Left ventricle myocardium inferior (tissue), 1 donor: ENCODE results near the gene ATP11A. TPM values are rescaled to one million over a fixed set of nuclear protein-coding genes. Genes with fewer than 3 reads are reported as not detected.

Source experiments
- DNase-seq: peaks from one replicate; pipeline ENCODE4 v3.0.0-alpha.2; 2020
- H3K27ac ChIP-seq: fragments of 200-600 bp; replicated peaks from 2 replicates; pipeline ENCODE4 v1.8.0; 2021
- H3K27me3 ChIP-seq: fragments of 200-600 bp; 2 replicates; pipeline ENCODE4 v1.8.0; 2021; ENCODE audit warnings: low read depth
- H3K36me3 ChIP-seq: fragments of 200-600 bp; 2 replicates; pipeline ENCODE4 v1.8.0; 2021
- H3K4me1 ChIP-seq: fragments of 200-600 bp; 2 replicates; pipeline ENCODE4 v1.8.0; 2021
- H3K4me3 ChIP-seq: fragments of 200-600 bp; 2 replicates; pipeline ENCODE4 v1.8.0; 2021; ENCODE audit warnings: mild to moderate bottlenecking, moderate library complexity
- H3K9me3 ChIP-seq: fragments of 200-600 bp; replicated peaks from 2 replicates; pipeline ENCODE4 v1.8.0; 2021
- intact Hi-C: fragments of 100-400 bp; cut with micrococcal nuclease; formaldehyde crosslinking; loops from one replicate; pipeline ENCODE4 v1.11.0; 2022
- total RNA-seq: library from RNA; stranded (reverse); fragmentation: NEBNext Ultra II Directional; extraction: Animal tissue kit (Norgen Biotek cat#: 25700); gene quantifications from one replicate; pipeline ENCODE4 v1.2.1, GENCODE V29; 2021
- TF ChIP-seq, protein P1 (sequence below): fragments of 200-600 bp; IDR thresholded peaks from 2 replicates; pipeline ENCODE4 v1.8.0; 2021; ENCODE audit warnings: antibody characterized with exemption, mild to moderate bottlenecking, borderline replicate concordance
- donor health status: DM: no; HTN: yes; CAD: no; lungs with severe emphysema.

The ATP11A gene
- total RNA-seq, 1 donor from 2014 or later: 106 TPM

DNA sequence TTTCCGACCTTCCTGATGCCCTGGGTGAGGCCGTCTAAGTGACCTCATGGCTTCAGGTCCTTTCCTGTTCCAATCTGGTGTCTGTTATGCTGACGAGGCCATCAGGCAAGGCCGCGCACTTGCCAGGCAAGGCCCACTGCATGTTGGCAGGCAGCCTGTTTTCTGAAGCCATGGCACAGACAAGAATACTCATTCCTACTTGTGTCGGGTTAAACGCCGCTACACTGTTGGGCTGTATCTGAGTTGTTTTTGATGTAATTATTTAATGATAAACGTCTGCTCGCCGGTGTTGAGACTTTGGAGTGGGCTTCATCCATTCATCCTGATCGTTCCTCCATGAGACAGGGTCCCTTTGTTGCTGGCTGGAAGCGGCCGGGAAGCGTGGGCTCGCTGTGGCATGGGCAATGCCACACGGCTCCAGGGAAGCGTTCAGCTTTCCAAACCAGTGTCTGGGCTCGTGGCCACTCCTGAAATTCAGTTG lies 92.1 kb downstream of the ATP11A start:
- no peaks in the 10 kb centered on the region for H3K27me3 ChIP-seq
- H3K36me3 ChIP-seq: peaks cover 17% of the 10 kb centered on the region
- no peaks in the 10 kb centered on the region for H3K9me3 ChIP-seq
- peak overlapping the region; percentile 74 for H3K27ac ChIP-seq
- peak; percentile 68 for DNase-seq
- TF ChIP-seq, protein P1, sequence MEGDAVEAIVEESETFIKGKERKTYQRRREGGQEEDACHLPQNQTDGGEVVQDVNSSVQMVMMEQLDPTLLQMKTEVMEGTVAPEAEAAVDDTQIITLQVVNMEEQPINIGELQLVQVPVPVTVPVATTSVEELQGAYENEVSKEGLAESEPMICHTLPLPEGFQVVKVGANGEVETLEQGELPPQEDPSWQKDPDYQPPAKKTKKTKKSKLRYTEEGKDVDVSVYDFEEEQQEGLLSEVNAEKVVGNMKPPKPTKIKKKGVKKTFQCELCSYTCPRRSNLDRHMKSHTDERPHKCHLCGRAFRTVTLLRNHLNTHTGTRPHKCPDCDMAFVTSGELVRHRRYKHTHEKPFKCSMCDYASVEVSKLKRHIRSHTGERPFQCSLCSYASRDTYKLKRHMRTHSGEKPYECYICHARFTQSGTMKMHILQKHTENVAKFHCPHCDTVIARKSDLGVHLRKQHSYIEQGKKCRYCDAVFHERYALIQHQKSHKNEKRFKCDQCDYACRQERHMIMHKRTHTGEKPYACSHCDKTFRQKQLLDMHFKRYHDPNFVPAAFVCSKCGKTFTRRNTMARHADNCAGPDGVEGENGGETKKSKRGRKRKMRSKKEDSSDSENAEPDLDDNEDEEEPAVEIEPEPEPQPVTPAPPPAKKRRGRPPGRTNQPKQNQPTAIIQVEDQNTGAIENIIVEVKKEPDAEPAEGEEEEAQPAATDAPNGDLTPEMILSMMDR: no peak
- peaks cover 52% of the 10 kb centered on the region for H3K4me1 ChIP-seq
- intact Hi-C loops: no loop called here
- H3K4me3 ChIP-seq: no peak overlapping the region

DNA sequence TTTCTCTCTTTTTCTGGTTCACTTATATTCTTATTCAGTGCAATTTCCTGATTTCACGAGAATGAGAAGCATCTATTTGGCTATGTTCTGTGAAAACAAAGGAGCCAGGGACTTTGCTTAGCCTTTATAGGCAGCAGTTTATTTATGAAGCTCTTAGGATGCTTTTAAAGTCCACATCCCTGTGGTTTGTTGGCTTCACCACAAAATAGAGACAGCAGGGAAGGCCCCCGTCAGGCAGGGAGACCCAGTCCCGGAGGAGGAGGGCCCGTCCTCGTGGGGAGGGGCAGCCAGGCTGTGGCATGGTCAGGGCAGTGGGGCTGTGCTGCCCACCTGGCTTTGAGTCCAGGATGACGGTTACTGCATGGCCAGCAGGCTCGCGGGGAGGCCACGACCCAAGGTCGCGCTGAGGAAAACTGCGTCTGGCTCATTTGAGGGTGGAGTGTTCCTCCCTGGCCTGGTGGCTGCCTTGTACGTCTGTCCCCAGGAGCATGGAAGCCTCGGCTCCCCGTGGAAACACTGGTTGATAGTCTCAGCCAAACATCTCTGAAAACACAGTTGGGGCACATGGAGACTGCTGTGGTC lies 92.7 kb downstream of the ATP11A start:
- intact Hi-C loops: no loop called here
- no peak for DNase-seq
- Histone ChIP-seq H3K27ac (peak overlapping the region; percentile 74), H3K9me3 (no peaks in the 10 kb centered on the region), H3K4me3 (peak overlapping the region; percentile 12), H3K4me1 (peaks cover 46% of the 10 kb centered on the region), H3K27me3 (no peaks in the 10 kb centered on the region), H3K36me3 (peaks cover 17% of the 10 kb centered on the region)
- TF ChIP-seq, protein P1: no peak

DNA sequence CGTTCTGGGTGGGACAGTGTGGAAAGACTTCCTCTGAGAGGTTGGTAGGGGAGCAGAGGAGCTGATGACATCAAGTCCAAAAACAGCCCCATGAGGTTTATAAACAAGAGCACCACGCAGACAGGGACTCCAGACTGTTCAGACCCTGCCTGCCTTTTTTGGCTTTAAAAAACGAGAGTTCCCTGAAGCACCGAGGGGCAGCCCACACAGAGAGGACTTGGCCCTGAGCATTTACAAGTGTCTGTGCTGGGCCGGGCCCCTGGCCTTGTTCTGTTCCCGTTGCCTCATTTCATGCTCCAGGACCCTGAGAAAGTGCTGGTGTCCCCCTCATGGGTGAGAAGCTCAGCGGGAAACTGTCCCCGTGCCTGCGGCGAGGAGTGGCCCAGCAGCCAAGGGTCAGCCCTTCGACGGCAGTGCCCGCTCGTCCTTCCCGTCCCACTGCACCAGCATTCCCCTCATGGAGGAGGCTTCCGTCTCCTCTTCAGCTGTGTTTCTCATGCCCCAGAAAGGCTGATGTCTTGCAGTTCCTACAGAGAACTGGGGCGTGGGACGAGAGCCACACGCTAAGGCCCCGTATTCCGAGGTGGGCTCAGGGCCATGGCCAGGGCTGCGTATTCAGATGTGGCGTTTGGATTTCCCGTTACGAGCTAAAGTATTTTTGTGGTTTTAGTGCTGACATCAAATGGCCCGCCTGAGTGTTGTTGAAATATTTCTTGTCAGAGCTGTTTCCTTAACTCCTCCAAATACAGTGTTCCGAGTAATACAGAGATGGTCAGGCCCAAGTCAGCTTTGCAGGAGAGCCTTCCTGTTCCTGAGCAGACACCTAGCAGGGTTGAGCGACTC lies 93.5 kb downstream of the ATP11A start:
- H3K4me3 ChIP-seq: no peak overlapping the region
- TF ChIP-seq, protein P1: no peak
- no peaks in the 10 kb centered on the region for H3K27me3 ChIP-seq
- H3K9me3 ChIP-seq: no peaks in the 10 kb centered on the region
- peaks cover 38% of the 10 kb centered on the region for H3K4me1 ChIP-seq
- intact Hi-C loops: no loop called here
- DNase-seq: no peak
- peaks cover 21% of the 10 kb centered on the region for H3K36me3 ChIP-seq
- H3K27ac ChIP-seq: peak overlapping the region; percentile 74

DNA sequence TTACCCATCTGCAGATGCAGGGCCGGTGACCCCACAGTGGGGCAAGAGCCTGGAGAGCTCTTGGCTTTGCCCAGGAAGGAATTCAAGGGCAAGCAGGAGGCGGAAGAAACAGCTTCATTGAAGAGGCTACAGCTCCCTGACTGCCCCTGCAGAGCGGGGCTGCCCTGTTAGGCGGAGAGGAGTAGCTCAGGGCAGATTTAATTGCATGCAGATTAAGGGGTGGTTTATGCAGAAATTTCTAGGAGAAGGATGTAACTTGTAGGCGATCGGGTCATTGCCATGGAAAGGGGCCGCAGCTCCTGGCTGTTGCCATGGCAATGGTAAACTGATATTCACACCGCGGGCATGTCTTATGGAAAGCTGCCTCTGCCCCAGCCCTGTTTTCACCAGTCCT lies 94.1 kb downstream of the ATP11A start:
- TF ChIP-seq, protein P1: no peak
- Histone ChIP-seq H3K9me3 (no peaks in the 10 kb centered on the region), H3K27ac (peak overlapping the region; percentile 74), H3K36me3 (peaks cover 25% of the 10 kb centered on the region), H3K4me1 (peaks cover 38% of the 10 kb centered on the region), H3K27me3 (no peaks in the 10 kb centered on the region), H3K4me3 (no peak overlapping the region)
- DNase-seq: no peak
- intact Hi-C loops: no loop called here

DNA sequence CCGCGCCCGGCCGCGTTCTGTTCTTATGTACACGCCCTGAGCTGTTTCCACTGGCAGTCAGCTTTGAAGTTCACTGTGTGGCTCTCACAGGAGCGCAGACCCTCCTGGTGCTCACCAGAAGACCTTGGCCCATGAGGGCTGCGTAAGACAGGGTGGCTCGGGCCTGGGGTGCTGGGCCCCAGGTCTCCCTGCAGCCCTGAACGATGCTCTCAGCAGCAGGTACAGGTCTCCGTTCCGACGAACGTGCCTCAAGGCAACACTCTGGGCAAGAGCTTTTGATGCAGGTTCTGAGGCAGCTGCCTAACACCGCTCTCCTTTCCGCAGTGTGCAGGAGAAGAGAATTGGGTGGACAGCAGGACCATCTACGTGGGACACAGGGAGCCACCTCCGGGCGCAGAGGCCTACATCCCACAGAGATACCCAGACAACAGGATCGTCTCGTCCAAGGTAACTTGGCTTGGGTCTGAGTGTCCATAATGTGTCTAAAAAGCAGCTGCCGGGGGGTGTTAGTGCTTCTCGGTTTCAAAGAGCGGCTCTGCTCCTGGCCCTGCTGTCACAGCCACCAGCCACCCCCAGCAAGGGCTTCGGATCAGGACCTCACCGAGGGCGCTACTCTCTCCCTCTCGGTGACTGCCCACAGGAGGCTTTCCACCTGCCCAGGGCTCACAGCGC lies 95.1 kb downstream of the ATP11A start:
- Histone ChIP-seq H3K36me3 (peaks cover 29% of the 10 kb centered on the region), H3K9me3 (no peaks in the 10 kb centered on the region), H3K27ac (no peak overlapping the region), H3K27me3 (no peaks in the 10 kb centered on the region), H3K4me1 (peaks cover 38% of the 10 kb centered on the region), H3K4me3 (no peak overlapping the region)
- TF ChIP-seq, protein P1: no peak
- DNase-seq: no peak
- intact Hi-C loops: no loop called here
